Hematopoietic multipotent progenitor cell treated with erythropoietin and hydrocortisone succinate and interleukin-3 and kit ligand, for 8 days (in vitro differentiated cells): ENCODE data around the gene FPGS.
"Not testable (repeated sequence)": the region's sequence is repeated elsewhere in the genome, so short reads cannot be mapped to it uniquely, and the experiment has no call there.

ENCODE experiments used
- DNase-seq: peaks from one replicate; pipeline ENCODE4 v3.0.0-alpha.2; 2015

The FPGS gene

GRCh38 chr9:127812936-127813675 is 10.4 kb downstream of the FPGS start:
- DNase-seq, result no peak

- peak; percentile 66 for DNase-seq
These were observed 11.1 kb downstream of the FPGS start for GRCh38 chr9:127813686-127814226.

GRCh38 chr9:127814619-127815511 is 12.2 kb downstream of the FPGS start:
- DNase-seq, result no peak

GRCh38 chr9:127815512-127816361 is 13.1 kb downstream of the FPGS start:
- no peak for DNase-seq

- no peak for DNase-seq
These were observed 13.7 kb downstream of the FPGS start for GRCh38 chr9:127816362-127816725.

- DNase-seq, result no peak
These were observed 14.0 kb downstream of the FPGS start for GRCh38 chr9:127816728-127817127.

GRCh38 chr9:127817881-127818434 is 15.3 kb downstream of the FPGS start:
- DNase-seq, result no peak

- DNase-seq, result no peak
These were observed 15.9 kb downstream of the FPGS start for GRCh38 chr9:127818574-127818973.

GRCh38 chr9:127822108-127822507 is 19.4 kb downstream of the FPGS start:
- no peak for DNase-seq

- no peak for DNase-seq
These were observed 22.8 kb downstream of the FPGS start for GRCh38 chr9:127825319-127826051.

GRCh38 chr9:127826253-127826913 is 23.7 kb downstream of the FPGS start:
- no peak for DNase-seq

GRCh38 chr9:127828262-127829031 is 25.8 kb downstream of the FPGS start:
- peak; percentile 56 for DNase-seq

- no peak for DNase-seq
These were observed 26.7 kb downstream of the FPGS start for GRCh38 chr9:127829205-127829906.

GRCh38 chr9:127832248-127832647 is 29.6 kb downstream of the FPGS start:
- no peak for DNase-seq

- no peak for DNase-seq
These were observed 30.9 kb downstream of the FPGS start for GRCh38 chr9:127833555-127833954.

GRCh38 chr9:127835991-127836516 is 33.4 kb downstream of the FPGS start:
- no peak for DNase-seq

GRCh38 chr9:127836561-127836960 is 33.9 kb downstream of the FPGS start:
- not testable (repeated sequence) for DNase-seq

- DNase-seq, result no peak
These were observed 34.7 kb downstream of the FPGS start for GRCh38 chr9:127837346-127837745.

GRCh38 chr9:127838375-127839078 is 35.8 kb downstream of the FPGS start:
- no peak for DNase-seq
